Measurements from ENCODE around the gene SH3GL3.
A peak's percentile ranks its signal among the peaks of the same experiment; 100 is the strongest.

The SH3GL3 gene

DNA sequence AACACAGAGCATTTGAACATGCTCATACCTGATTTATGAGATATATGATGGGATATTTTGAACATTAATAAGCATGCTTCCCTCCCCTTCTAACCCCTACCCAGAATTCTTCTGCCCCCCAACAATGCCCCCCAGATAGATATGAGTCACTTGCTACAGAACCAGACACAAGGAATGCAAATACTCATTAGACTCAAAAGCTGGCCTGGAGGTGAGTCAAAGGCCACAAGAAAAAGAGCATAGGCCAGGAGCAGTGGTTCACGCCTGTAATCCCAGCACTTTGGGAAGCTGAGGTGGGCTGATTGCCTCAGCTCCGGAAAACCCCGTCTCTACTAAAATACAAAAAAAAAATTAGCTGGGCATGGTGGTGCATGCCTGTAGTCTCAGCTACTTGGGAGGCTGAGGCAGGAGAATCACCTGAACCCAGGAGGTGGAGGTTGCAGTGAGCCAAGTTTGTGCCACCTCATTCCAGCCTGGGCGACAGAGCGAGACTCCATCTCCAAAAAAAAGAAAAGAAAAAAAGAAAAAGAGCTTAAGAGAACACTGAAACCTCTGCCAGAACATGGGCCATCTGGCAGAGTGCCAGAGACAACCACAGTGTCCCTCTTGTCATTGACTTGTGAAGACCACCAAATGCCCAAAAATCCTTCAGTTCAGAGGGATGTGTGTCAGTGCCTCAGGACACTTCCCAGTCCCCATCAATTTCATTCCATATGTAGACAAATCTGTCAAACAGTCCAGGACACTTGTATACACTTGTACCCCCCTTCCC, 3.9 kb upstream of the SH3GL3 start:
- DNase-seq (ENCODE audit: low read depth in 2 of 2) = no peak
- TF ChIP-seq CTCF (IDR thresholded peaks at IDR 0.05; ENCODE audit: low read depth, low read length) = no peak
- no peak overlapping the region for H3K4me3 ChIP-seq (replicated peaks in 1 of 2; ENCODE audit: low read depth in 2 of 2, low read length in 2 of 2)

DNA sequence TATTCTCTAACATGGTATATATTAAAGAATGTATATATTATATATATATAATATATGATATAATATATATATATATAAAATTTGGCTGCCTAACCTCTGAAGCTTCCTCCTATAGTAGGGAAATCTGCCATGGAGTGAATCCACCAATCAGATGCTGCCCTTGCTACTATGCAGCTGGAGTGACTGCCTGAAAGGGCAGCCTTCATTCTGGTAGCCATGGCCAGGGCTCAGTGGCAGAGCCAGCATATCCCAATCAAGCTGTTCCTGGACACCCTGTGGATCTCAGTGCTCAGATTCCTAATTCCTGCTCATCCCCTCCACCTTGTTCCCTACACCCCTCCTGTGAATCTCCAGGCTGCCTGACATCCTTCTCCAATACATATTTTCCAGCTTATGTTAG, 2.2 kb upstream of the SH3GL3 start:
- DNase-seq (ENCODE audit: low read depth in 2 of 2) = no peak
- no peak overlapping the region for H3K4me3 ChIP-seq (replicated peaks in 1 of 2; ENCODE audit: low read depth in 2 of 2, low read length in 2 of 2)
- no peak for TF ChIP-seq CTCF (IDR thresholded peaks at IDR 0.05; ENCODE audit: low read depth, low read length)

- TF ChIP-seq CTCF (IDR thresholded peaks at IDR 0.05; ENCODE audit: low read depth, low read length) = no peak
- DNase-seq (ENCODE audit: low read depth in 2 of 2) = no peak
Observed at GRCh38 chr15:83445643-83446042, 1.5 kb upstream of the SH3GL3 start.

GRCh38 chr15:83446417-83446816, 724 bp upstream of the SH3GL3 start:
- no peak overlapping the region for H3K4me3 ChIP-seq (replicated peaks in 1 of 2; ENCODE audit: low read depth in 2 of 2, low read length in 2 of 2)
- TF ChIP-seq CTCF (IDR thresholded peaks at IDR 0.05; ENCODE audit: low read depth, low read length) = no peak
- DNase-seq (ENCODE audit: low read depth in 2 of 2) = no peak

More at GRCh38 chr15:83445643-83446042, 1.5 kb upstream of the SH3GL3 start:
- H3K4me3 ChIP-seq (replicated peaks in 1 of 2; ENCODE audit: low read depth in 2 of 2, low read length in 2 of 2) = no peak overlapping the region

DNA sequence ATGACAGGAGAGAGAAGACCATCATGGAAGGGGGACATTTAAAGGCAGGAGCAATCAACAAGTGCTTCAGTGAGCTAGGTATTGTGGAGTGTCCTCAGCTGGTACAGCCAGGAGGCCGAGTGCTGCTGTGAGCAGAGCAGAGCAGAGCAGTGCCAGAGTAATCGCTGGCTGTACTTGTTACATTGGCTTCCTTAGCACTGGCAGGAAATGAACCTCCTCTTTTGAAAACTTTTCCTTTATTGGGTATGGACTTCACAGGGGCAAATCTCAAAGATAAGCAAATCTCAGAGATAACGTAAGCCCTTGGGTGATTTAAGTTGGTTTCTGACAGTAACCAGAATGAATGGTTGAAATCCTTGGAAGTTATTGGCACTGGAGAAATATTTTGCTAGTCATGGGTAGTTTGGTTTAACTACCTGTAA, 2.1 kb downstream of the SH3GL3 start:
- TF ChIP-seq CTCF (IDR thresholded peaks at IDR 0.05; ENCODE audit: low read depth, low read length) = no peak
- no peak for DNase-seq (ENCODE audit: low read depth in 2 of 2)

GRCh38 chr15:83449937-83450506, 2.9 kb downstream of the SH3GL3 start:
- H3K4me3 ChIP-seq (replicated peaks in 1 of 2; ENCODE audit: low read depth in 2 of 2, low read length in 2 of 2) = no peak overlapping the region
- TF ChIP-seq CTCF (IDR thresholded peaks at IDR 0.05; ENCODE audit: low read depth, low read length) = no peak
- peak; percentile 20 to 33 for DNase-seq (ENCODE audit: low read depth in 2 of 2)

More for the DNA sequence above, 2.1 kb downstream of the SH3GL3 start:
- H3K4me3 ChIP-seq (replicated peaks in 1 of 2; ENCODE audit: low read depth in 2 of 2, low read length in 2 of 2) = no peak overlapping the region
